ENCODE data around the gene FAM209A. TPM values are rescaled to one million over a fixed set of nuclear protein-coding genes. Genes with fewer than 3 reads are reported as not detected.
"Not testable (repeated sequence)": the region's sequence is repeated elsewhere in the genome, so short reads cannot be mapped to it uniquely, and the experiment has no call there.

FAM209A gene
- total RNA-seq, 1 donor from 2014 or later: not detected

DNA sequence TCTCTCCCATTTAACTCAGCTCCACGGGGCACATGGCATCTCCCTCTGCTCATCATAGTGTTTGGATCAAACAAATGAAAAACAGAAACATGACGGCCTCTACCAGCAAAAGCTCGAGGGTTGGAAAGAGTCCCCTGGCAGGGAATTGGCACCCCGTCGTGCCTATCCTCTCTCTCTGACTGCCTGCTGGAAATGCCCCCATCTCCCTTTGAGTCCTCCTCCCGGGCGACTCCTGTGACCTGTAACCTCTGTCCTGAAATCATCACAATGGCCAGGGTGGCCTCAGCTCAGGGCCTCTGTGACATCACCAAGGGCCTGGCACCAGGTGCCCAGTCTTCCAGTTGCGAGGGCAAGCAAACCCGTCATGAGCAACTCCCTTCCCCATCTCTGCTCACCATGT, 8.4 kb downstream of the FAM209A start, which contains the start of gene FAM209B:
Gene FAM209B (plus strand): TSS at position 301 of the 400 bp plus-strand sequence. CDS start 96 bp downstream, at position 397.
- intact Hi-C loops (cut with DNase I); DNase-seq (ENCODE audit: low spot score): not testable (repeated sequence)

DNA sequence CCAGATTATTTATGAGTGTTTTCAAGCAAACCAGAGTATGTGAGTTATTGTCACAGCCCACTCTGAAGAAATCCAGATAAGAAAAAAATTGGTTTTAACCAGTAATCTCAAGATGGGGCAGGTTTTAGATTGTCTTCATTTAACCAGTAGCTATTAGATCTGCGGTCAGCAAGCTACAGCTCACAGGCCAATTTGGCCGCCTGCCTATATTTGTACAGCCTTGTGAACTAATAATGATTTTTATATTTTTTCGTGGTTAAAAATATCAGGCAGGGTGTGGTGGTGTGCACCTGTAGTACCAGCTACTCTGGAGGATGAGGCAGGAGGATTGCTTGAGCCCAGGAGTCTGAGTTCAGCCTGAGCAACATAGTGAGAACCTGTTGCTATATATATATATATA, 13.5 kb downstream of the FAM209A start:
- intact Hi-C loops (cut with DNase I): no loop called here
- DNase-seq (ENCODE audit: low spot score): no peak

DNA sequence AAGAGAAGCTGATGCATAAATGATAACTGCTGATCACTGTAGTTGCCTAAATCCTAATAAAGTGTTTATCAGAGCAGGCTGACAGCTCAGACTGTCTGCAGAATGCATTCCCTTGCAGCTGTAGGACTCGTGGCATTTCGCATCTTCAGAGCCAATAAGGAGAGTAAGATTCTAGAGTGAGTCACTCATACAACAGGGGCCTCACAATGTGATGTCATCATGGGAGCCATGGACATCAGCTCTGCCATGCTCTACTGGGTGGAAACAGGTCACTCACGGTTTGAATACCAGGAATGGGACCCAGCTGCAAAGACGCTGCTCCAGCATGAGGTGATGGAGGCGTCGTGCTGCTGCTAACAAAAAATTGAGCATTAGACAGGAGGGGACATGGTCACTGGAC, 15.9 kb downstream of the FAM209A start:
- intact Hi-C loops (cut with DNase I): no loop called here

DNA sequence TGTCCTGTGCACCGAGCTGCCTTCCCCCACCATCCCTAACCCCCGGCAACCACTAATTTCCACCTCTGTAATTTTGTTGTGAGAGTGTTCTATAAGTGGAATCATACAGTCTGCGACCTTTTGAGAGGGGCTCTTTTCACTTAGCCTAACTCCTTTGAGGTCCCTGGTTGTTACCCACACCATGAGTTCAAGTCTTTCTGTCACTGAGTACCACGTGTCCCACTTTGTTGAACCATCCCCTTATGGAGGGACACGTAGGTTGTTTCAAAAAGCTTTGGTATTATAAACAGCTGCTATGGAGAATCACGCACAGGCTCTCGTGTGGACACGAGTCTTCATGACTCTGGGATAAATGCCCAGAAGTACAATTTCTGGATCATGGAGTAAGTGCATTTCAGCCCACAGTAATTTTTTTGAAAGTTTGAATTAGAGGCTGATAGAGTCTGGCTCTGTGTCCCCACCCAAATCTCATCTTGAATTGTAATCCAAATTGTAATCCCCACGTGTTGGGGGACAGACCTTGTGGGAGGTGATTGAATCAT, 18.0 kb downstream of the FAM209A start:
- intact Hi-C loops (cut with DNase I): no loop called here
- DNase-seq (ENCODE audit: low spot score): no peak

More for the DNA sequence above, 15.9 kb downstream of the FAM209A start:
- DNase-seq (ENCODE audit: low spot score): no peak

DNA sequence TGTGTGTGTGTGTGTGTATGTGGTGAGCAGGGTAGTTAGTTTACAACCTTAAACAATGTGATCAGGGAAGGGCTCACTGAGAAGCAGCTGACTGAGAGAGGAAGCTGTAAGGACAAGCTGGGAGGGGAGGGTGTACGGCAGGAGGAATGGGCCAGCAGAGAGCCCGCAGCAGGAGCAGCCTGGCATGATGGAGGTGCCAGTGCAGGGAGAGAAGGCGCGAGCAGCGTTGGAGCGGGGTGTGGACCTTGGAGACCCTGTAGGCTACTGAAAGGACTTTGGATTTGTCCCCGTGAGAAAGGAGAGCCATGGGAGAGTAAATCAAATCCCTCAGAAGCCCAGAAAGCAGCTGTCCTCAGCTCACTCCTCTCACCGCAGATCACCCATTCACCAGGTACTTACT, 27.0 kb downstream of the FAM209A start:
- intact Hi-C loops (cut with DNase I): loop anchor here (10.0 kb wide), 2 partner anchors 147 to 423 kb away; no protein-coding TSS in a partner anchor

DNA sequence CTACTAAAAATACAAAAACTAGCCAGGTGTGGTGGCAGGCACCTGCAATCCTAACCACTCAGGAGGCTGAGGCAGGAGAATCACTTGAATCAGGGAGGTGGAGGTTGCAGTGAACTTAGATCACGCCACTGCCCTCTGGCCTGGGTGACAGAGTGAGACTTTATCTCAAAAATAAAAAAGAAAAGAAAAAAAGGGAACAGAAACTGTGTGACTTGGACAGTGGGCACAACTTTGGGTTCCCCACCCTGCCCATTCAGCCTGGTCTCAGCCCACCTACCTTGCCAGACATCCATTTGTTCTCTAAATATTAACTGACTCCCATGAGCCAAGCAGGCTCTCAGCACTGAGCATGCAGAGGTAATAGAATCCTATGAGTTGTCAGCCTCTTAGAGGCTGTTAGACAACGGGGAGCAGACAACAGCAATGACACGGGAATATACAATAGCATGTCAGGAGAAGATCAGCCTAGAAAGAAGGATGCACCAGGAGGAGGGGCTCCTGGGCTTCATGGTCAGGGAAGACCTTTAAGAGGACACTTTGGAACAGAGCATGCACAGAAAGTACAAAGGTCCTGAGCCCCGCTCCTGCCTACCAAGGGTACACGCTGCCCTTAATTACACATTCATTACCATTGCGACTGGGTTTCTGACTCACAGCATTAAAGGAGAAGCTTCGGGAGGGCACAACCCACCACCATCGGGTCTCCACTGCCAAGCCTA, 28.5 kb downstream of the FAM209A start:
- intact Hi-C loops (cut with DNase I): loop anchor here (10.0 kb wide), 2 partner anchors 148 to 422 kb away; no protein-coding TSS in a partner anchor
- DNase-seq (ENCODE audit: low spot score): no peak

More for the DNA sequence above, 27.0 kb downstream of the FAM209A start:
- DNase-seq (ENCODE audit: low spot score): no peak

DNA sequence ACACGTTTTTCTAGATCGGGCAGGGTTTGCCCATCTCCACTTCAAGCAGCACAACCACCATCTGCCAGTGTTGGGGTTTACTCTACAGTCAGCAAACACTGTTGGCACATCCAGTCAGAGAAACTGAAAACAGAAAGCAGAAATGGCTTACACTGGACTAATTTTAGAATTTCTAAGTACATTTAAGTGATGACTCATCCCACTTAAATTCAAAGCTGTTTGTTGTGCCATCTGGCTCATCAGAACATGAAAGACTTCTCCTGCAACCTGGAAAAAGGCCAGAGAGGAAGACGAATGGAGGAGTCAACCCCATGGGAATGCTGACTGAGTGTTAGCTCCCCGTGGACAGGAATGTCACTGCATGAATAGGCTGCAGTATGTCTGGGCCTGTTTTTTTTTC, 30.3 kb downstream of the FAM209A start:
- intact Hi-C loops (cut with DNase I): loop anchor here (10.0 kb wide), 2 partner anchors 150 to 420 kb away; no protein-coding TSS in a partner anchor
- DNase-seq (ENCODE audit: low spot score): no peak

DNA sequence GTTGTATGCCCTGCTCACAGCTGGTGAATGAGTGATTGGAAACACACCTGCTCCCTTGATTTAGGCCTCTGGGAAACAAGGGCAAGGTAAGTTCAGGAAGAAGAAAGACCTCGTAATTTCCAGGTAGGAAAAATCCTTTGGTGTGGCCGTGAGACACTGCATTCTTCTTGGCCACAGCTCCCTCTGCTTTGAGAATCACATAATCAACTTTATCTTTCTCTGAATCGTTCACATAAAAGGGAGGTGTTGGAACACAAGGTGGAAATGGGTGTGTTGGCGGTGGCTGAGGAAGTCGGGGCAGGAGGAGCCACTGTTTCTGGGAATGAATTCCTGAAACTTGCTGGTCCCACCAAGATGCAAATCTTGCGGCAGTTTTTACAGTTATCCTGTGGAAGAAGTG, 34.4 kb downstream of the FAM209A start:
- intact Hi-C loops (cut with DNase I): loop anchor here (10.0 kb wide), 2 partner anchors 154 to 416 kb away; no protein-coding TSS in a partner anchor
- no peak for DNase-seq (ENCODE audit: low spot score)

DNA sequence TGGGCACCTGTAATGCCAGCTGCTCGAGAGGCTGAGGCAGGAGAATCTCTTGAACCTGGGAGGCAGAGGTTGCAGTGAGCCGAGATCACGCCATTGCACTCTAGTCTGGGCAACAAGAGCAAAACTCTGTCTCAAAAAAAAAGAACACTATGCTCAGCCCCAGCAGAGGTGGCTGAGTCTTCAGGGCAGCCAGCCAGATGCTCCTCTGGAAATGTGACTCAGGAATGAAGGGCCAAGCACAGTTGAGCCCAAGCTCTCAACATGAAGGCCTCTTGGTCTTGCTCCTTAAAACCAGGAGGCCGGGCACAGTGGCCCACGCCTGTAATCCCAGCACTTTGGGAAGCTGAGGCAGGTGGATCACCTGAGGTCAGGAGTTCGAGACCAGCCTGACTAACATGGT, 40.0 kb downstream of the FAM209A start:
- DNase-seq (ENCODE audit: low spot score); intact Hi-C loops (cut with DNase I): not testable (repeated sequence)

DNA sequence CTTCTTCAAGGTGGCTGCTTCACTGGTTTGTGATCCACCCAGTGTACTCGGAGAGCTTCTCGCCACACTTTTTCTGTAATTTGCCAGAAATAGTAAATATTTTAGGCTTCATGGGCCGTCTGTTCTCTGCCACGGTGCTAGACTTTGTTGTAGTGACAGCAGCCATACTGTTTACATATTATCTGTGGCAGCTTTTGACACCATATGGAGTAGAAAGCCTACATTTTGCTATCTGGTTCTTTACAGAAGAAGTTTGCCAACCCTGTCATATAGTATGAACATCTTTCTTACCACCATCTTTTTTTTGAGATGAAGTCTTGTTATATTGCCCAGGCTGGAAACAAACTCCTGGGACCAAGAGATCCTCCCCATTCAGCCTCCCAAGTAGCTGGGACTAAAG, 41.0 kb downstream of the FAM209A start:
- no peak for DNase-seq (ENCODE audit: low spot score)
- intact Hi-C loops (cut with DNase I): no loop called here

DNA sequence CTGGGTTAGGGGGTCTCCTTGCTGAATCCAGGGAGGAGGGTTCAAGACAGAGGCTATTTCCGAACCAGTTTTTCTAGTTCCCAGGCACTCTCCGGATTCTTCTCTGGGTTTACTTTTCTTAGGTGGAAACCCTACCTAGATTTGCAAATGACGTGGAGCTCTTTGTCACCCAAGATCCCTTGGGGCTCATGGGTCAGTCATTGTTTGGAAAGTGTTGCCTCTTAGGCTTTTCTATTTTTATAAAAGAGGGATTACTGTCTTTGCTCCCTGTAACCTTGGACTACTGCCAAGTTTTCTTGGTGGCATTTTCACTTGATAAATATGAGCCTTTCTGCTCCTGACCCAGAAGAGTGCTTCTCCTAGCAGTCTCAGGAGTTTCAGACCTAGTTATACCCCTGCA, 42.1 kb downstream of the FAM209A start:
- intact Hi-C loops (cut with DNase I): no loop called here
- DNase-seq (ENCODE audit: low spot score): no peak

DNA sequence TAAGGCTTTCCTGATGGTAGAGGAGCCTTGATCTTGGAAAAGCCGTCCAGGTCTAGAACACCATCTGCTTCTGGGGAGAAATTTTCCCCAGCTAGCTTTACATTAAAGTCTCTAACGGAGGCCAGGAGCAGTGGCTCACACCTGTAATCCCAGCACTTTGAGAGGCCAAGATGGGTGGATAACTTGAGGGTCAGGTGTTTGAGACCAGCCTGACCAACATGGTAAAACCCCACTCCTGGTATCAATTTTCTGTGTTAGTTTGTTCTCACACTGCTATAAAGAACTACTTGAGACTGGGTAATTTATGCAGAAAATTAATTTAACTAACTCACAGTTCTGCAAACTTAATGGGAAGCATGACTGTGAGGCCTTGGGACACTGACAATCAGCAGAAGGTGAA, 46.3 kb downstream of the FAM209A start:
- DNase-seq (ENCODE audit: low spot score): no peak
- intact Hi-C loops (cut with DNase I): no loop called here

DNA sequence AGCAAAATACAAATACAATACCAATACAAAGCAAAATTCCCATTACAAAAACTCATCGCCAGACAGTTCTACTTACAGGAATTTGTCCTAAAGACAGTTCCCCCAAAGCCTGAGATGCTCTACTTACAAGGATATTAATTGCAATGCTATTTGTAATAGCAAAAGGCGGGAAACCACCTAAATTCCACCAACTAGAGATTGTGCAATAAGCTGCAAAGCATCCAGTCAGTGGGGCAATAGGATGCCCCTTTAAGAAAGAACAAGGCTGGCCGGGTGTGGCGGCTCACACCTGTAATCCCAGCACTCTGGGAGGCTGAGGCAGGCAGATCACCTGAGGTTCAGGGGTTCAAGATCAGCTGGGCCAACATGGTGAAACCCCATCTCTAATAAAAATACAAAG, 47.6 kb downstream of the FAM209A start:
- intact Hi-C loops (cut with DNase I): no loop called here
- no peak for DNase-seq (ENCODE audit: low spot score)

DNA sequence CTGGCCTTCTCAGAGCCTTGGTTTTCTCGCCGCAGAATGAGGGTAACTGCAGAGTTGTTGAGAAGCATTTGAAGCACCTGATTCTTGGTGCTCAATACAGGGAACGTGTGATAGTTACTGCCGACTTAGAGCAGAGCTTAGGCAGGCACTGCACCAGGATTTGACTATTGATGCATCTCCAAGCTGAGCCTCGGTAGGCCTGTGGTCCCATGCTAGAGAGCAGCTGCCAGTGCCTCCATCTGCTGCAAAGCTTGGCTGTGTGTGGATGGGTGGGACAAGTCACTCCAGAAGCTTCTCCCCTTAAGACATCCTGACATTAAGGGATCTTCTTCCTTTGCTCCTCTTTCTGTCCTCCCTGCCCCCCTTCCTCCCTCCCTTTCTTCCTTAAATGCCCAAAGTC, 49.4 kb downstream of the FAM209A start:
- intact Hi-C loops (cut with DNase I): no loop called here
- DNase-seq (ENCODE audit: low spot score): no peak

DNA sequence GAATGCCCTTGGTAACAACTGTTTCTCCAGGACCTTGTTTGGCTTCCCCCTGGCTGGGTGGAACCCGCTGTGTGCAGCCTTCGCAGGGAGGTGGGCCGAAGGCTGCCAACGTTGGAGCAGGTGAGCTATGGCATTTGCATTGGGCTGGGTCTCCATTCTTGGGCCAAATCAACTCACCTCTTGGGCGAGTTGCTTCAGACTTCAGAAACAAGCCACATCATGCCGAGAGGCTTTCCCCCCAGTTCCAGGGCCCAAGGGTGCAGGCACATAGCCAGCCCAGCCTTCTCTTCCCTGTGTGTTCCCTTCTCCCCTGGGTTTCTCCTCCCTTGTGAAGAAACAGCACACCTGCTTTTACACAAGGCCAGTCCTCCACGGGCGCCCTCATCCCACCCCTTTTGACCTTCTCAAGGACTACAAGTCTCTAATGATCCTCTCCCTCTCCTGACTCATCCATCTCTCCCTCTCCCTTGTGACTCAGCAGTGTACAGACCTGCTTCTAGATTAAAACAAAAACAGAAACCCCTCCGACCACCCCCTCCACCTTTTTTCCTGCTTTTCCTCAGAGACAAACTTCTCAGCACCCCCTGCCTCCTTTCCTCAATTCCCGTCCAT, 50.1 kb downstream of the FAM209A start:
- DNase-seq (ENCODE audit: low spot score): no peak
- intact Hi-C loops (cut with DNase I): no loop called here

DNA sequence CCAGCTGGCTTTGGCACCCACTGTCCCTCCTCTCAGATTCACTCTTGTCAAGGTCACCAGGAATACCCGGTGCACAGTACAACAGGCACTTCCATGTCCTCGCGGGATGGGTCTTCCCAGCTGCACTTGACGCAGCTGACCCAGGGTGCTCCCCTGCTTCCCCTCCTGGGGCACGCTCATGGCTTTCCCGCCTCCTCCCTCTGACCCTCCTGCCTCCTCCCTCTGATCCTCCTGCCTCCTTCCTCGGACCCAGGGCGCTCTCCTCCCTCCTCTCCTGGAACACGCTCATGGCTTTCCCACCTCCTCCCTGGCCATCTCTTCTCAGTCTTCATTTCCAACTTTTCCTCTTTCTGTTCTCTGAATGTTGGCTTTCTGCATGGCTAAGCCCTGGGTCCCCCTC, 50.6 kb downstream of the FAM209A start:
- DNase-seq (ENCODE audit: low spot score): no peak
- intact Hi-C loops (cut with DNase I): no loop called here

Other genes with a start within 250 kb of the FAM209A start
- gene FAM210B, start 165.8 kb upstream of the FAM209A start, total RNA-seq: 41.5 TPM
- gene AURKA, start 132.5 kb upstream of the FAM209A start, total RNA-seq: 3.2 TPM
- 15.3 TPM for gene CSTF1, start 132.1 kb upstream of the FAM209A start, total RNA-seq
- gene CASS4, start 112.5 kb upstream of the FAM209A start, total RNA-seq: 0.30 TPM
- 76.0 TPM for gene RTF2, start 56.1 kb upstream of the FAM209A start, total RNA-seq
- not detected for gene FAM209B, start 8.5 kb downstream of the FAM209A start, total RNA-seq
- 0.22 TPM for gene TFAP2C, start 104.6 kb downstream of the FAM209A start, total RNA-seq